Measurements from ENCODE around the gene HHIPL2. TPM values are rescaled to one million over a fixed set of nuclear protein-coding genes. Genes with fewer than 3 reads are reported as not detected.

HHIPL2 gene
- total RNA-seq, result 0.08 TPM in 1 of 2 replicates, not detected in the other

GRCh38 chr1:222547944-222548671 is at the start of gene HHIPL2:
TSS of gene HHIPL2 (minus strand) at chr1:222548104. CDS start at chr1:222548044, 60 bp downstream.

GRCh38 chr1:222589462-222590302 is 41.8 kb upstream of the HHIPL2 start, which contains the start of gene TAF1A:
TSS of gene TAF1A (minus strand) at chr1:222589933.

Other genes starting within 250 kb of the HHIPL2 start
- gene TAF1A, start 41.8 kb upstream of the HHIPL2 start, total RNA-seq, result 7.6 and 11.6 TPM in 2 replicates
- gene MIA3, start 70.0 kb upstream of the HHIPL2 start, total RNA-seq, result 19.6 and 33.5 TPM in 2 replicates
- 48.2 and 52.1 TPM in 2 replicates for gene AIDA, start 164.4 kb upstream of the HHIPL2 start, total RNA-seq
- 34.3 and 37.7 TPM in 2 replicates for gene BROX, start 164.5 kb upstream of the HHIPL2 start, total RNA-seq
- gene FAM177B, start 189.1 kb upstream of the HHIPL2 start, total RNA-seq, result not detected in 2 replicates

Data from hair follicular keratinocyte (primary cell).